Right atrium auricular region (tissue), 2 donors: ENCODE measurements around the gene UBR4. TPM values are rescaled to one million over a fixed set of nuclear protein-coding genes. Genes with fewer than 3 reads are reported as not detected.

Source experiments
- DNase-seq: peaks from one replicate; pipeline ENCODE4 v3.0.0-alpha.2; 2019; ENCODE audit warnings: low spot score
- H3K27ac ChIP-seq, 2 donors: fragments of 200-600 bp; sonication (generic); 1 replicate in 1 of 2; 2 replicates in 1 of 2; pipeline ENCODE4 v1.5.1; 2016 to 2019
- H3K27me3 ChIP-seq, 2 donors: fragments of 200-600 bp; sonication (generic); one replicate each; pipeline versions ENCODE4 v1.5.1 to v1.6.0; 2017 to 2019
- H3K36me3 ChIP-seq: fragments of 200-600 bp; sonication (generic); one replicate; pipeline ENCODE4 v1.5.1; 2016
- H3K4me1 ChIP-seq, 2 donors: fragments of 200-600 bp; sonication (generic); one replicate each; pipeline versions ENCODE4 v1.5.1 to v1.6.0; 2017 to 2019
- H3K4me3 ChIP-seq, 2 donors: fragments of 200-600 bp; sonication (generic); 1 replicate in 1 of 2; 2 replicates in 1 of 2; pipeline ENCODE4 v1.5.1; 2017 to 2019; ENCODE audit warnings: mild to moderate bottlenecking in 1 of 2, moderate library complexity in 1 of 2
- H3K9me3 ChIP-seq, 2 donors: fragments of 200-600 bp; sonication (generic); one replicate each; pipeline ENCODE4 v1.5.1; 2019
- CTCF ChIP-seq, 2 donors: fragments of 200-600 bp; sonication (generic); IDR thresholded peaks; one replicate each; pipeline ENCODE4 v1.5.1; 2019; ENCODE audit warnings: antibody characterized with exemption in 2 of 2
- total RNA-seq, 2 donors: library from RNA; depleted of rRNA; stranded (reverse); fragments of >200 nt; gene quantifications; one replicate each; pipeline ENCODE4 v1.1.0, GENCODE V29; 2016

The UBR4 gene
- total RNA-seq, 2 donors from 2014 or later: 75.1 to 88.0 TPM

- H3K36me3 ChIP-seq: peaks cover 98% of the 10 kb centered on the region
- peak overlapping the region in 1 of 2 donors; percentile 64 for H3K27ac ChIP-seq
- H3K4me1 ChIP-seq: peaks cover 0 to 8% of the 10 kb centered on the region in 2 donors
- no peaks in the 10 kb centered on the region for H3K27me3 ChIP-seq
- no peaks in the 10 kb centered on the region for H3K9me3 ChIP-seq
- peak; percentile 65 for DNase-seq
- no peak for TF ChIP-seq CTCF (IDR thresholded peaks at IDR 0.05)
- no peak overlapping the region for H3K4me3 ChIP-seq
These were observed 53.4 kb downstream of the UBR4 start for GRCh38 chr1:19156676-19157075.

- no peaks in the 10 kb centered on the region for H3K9me3 ChIP-seq
- no peak for DNase-seq
- H3K4me3 ChIP-seq: no peak overlapping the region
- TF ChIP-seq CTCF (IDR thresholded peaks at IDR 0.05): no peak
- peak overlapping the region in 1 of 2 donors; percentile 35 for H3K27ac ChIP-seq
- H3K4me1 ChIP-seq: peaks cover 0 to 8% of the 10 kb centered on the region in 2 donors
- peaks cover 98% of the 10 kb centered on the region for H3K36me3 ChIP-seq
- H3K27me3 ChIP-seq: no peaks in the 10 kb centered on the region
These were observed 55.2 kb downstream of the UBR4 start for GRCh38 chr1:19154876-19155275.

GRCh38 chr1:19153169-19153568 is 56.9 kb downstream of the UBR4 start:
- no peak for TF ChIP-seq CTCF (IDR thresholded peaks at IDR 0.05)
- Histone ChIP-seq H3K9me3 (no peaks in the 10 kb centered on the region), H3K27me3 (no peaks in the 10 kb centered on the region), H3K4me3 (no peak overlapping the region), H3K4me1 (peaks cover 0 to 8% of the 10 kb centered on the region in 2 donors), H3K27ac (no peak overlapping the region), H3K36me3 (peaks cover 98% of the 10 kb centered on the region)
- DNase-seq: no peak

GRCh38 chr1:19151537-19151936 is 58.5 kb downstream of the UBR4 start:
- DNase-seq: no peak

GRCh38 chr1:19149736-19150135 is 60.3 kb downstream of the UBR4 start:
- no peak overlapping the region for H3K4me3 ChIP-seq
- H3K36me3 ChIP-seq: peaks cover 100% of the 10 kb centered on the region
- TF ChIP-seq CTCF (IDR thresholded peaks at IDR 0.05): no peak
- no peaks in the 10 kb centered on the region for H3K27me3 ChIP-seq
- H3K27ac ChIP-seq: no peak overlapping the region
- no peaks in the 10 kb centered on the region for H3K9me3 ChIP-seq
- DNase-seq: no peak
- H3K4me1 ChIP-seq: no peaks in the 10 kb centered on the region

More at GRCh38 chr1:19151537-19151936, 58.5 kb downstream of the UBR4 start:
- Histone ChIP-seq H3K4me3 (no peak overlapping the region), H3K9me3 (no peaks in the 10 kb centered on the region), H3K27ac (no peak overlapping the region), H3K27me3 (no peaks in the 10 kb centered on the region), H3K4me1 (no peaks in the 10 kb centered on the region), H3K36me3 (peaks cover 98% of the 10 kb centered on the region)
- TF ChIP-seq CTCF (IDR thresholded peaks at IDR 0.05): no peak

GRCh38 chr1:19140465-19140864 is 69.6 kb downstream of the UBR4 start:
- H3K4me3 ChIP-seq: no peak overlapping the region
- no peaks in the 10 kb centered on the region for H3K27me3 ChIP-seq
- no peak overlapping the region for H3K27ac ChIP-seq
- TF ChIP-seq CTCF (IDR thresholded peaks at IDR 0.05): no peak
- H3K4me1 ChIP-seq: no peaks in the 10 kb centered on the region
- H3K9me3 ChIP-seq: no peaks in the 10 kb centered on the region
- no peak for DNase-seq
- peaks cover 98% of the 10 kb centered on the region for H3K36me3 ChIP-seq
